ENCODE results near the gene FBXO9.

DNA sequence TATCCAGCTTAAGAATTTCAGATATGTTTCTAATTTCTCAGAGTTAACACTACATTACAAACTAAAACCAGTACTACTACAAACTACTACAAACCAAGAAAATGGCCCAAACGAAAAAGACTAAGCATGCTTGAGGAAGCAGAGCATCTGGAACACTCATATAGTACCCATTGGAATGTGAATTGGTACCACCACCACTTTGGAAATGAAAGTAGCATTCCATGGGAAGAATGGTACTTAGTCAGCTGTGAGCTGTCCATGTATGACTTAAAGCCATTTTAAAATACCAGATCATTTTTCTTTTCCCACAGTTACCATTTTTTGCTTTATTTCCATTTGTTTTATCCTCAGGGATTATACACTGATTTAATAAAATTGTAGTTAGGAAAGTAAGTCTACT, 30.5 kb downstream of the FBXO9 start:
- no peak for TF ChIP-seq YY1 (IDR thresholded peaks at IDR 0.05; ENCODE audit: low read depth)
- TF ChIP-seq, protein P1, sequence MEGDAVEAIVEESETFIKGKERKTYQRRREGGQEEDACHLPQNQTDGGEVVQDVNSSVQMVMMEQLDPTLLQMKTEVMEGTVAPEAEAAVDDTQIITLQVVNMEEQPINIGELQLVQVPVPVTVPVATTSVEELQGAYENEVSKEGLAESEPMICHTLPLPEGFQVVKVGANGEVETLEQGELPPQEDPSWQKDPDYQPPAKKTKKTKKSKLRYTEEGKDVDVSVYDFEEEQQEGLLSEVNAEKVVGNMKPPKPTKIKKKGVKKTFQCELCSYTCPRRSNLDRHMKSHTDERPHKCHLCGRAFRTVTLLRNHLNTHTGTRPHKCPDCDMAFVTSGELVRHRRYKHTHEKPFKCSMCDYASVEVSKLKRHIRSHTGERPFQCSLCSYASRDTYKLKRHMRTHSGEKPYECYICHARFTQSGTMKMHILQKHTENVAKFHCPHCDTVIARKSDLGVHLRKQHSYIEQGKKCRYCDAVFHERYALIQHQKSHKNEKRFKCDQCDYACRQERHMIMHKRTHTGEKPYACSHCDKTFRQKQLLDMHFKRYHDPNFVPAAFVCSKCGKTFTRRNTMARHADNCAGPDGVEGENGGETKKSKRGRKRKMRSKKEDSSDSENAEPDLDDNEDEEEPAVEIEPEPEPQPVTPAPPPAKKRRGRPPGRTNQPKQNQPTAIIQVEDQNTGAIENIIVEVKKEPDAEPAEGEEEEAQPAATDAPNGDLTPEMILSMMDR (IDR thresholded peaks at IDR 0.05): no peak
- no peak for TF ChIP-seq POLR2AphosphoS5 (IDR thresholded peaks at IDR 0.05; ENCODE audit: low read depth, low read length)
- TF ChIP-seq EP300 (IDR thresholded peaks at IDR 0.05; ENCODE audit: borderline replicate concordance in 1 of 2, low read depth in 1 of 2, low read length in 1 of 2): no peak
- TF ChIP-seq MAX (IDR thresholded peaks at IDR 0.05; ENCODE audit: low read depth): no peak

All from SK-N-SH (cell line).